Astrocyte (in vitro differentiated cells and primary cell): Measurements from ENCODE around the gene LDLRAD4. TPM values are rescaled to one million over a fixed set of nuclear protein-coding genes. Genes with fewer than 3 reads are reported as not detected.

ENCODE experiments used
- DNase-seq: peaks from one replicate; pipeline ENCODE4 v3.0.0-alpha.2; 2010; ENCODE audit warnings: low read depth
- FAIRE-seq: peaks from 2 replicates; lab custom pipeline; 2011; peaks lifted over from hg19 to GRCh38; lab: Jason Lieb, UNC
- H2AFZ ChIP-seq: 2 replicates; pipeline ENCODE4 v1.6.0; 2012; ENCODE audit warnings: low read depth, low read length, inconsistent platforms
- H3K27ac ChIP-seq: 2 replicates; pipeline ENCODE4 v1.5.1; 2011; ENCODE audit warnings: low read depth, low read length, inconsistent platforms
- H3K27me3 ChIP-seq: 2 replicates; pipeline ENCODE4 v1.6.0; 2011; ENCODE audit warnings: low read length, inconsistent platforms; ENCODE audit not compliant: insufficient read depth
- H3K36me3 ChIP-seq: 2 replicates; pipeline ENCODE4 v1.5.1; 2011; ENCODE audit warnings: low read length, inconsistent platforms; ENCODE audit not compliant: insufficient read depth
- H3K4me1 ChIP-seq: 2 replicates; pipeline ENCODE4 v1.5.1; 2011; ENCODE audit warnings: low read length, inconsistent platforms; ENCODE audit not compliant: insufficient read depth
- H3K4me2 ChIP-seq: 2 replicates; pipeline ENCODE4 v1.6.0; 2012; ENCODE audit warnings: low read length, inconsistent platforms
- H3K4me3 ChIP-seq: 2 replicates; pipeline ENCODE4 v1.5.1; 2011; ENCODE audit warnings: low read depth, mild to moderate bottlenecking, low read length, inconsistent platforms; ENCODE audit not compliant: insufficient read depth
- H3K79me2 ChIP-seq: 2 replicates; pipeline ENCODE4 v1.6.0; 2012; ENCODE audit warnings: mild to moderate bottlenecking, low read length, inconsistent platforms; ENCODE audit not compliant: insufficient read depth
- H3K9ac ChIP-seq: 2 replicates; pipeline ENCODE4 v1.6.0; 2012; ENCODE audit warnings: mild to moderate bottlenecking, low read length, inconsistent platforms
- H3K9me3 ChIP-seq: 2 replicates; pipeline ENCODE4 v1.5.1; 2012; ENCODE audit warnings: low read depth, mild to moderate bottlenecking, low read length, inconsistent platforms; ENCODE audit not compliant: insufficient read depth
- H4K20me1 ChIP-seq: 2 replicates; pipeline ENCODE4 v1.6.0; 2012; ENCODE audit warnings: low read length, inconsistent platforms; ENCODE audit not compliant: insufficient read depth
- H3K27ac Mint-ChIP-seq: one replicate; pipeline ENCODE4 v1.8.0; 2021; ENCODE audit warnings: mild to moderate bottlenecking, mixed read lengths; ENCODE audit not compliant: unreplicated experiment
- H3K27me3 Mint-ChIP-seq: one replicate; pipeline ENCODE4 v1.8.0; 2021; ENCODE audit warnings: low read depth, mixed read lengths; ENCODE audit not compliant: unreplicated experiment
- H3K36me3 Mint-ChIP-seq: one replicate; pipeline ENCODE4 v1.8.0; 2021; ENCODE audit warnings: low read depth, mixed read lengths; ENCODE audit not compliant: unreplicated experiment
- H3K4me1 Mint-ChIP-seq: one replicate; pipeline ENCODE4 v1.8.0; 2021; ENCODE audit warnings: low read depth, mixed read lengths; ENCODE audit not compliant: unreplicated experiment
- H3K4me3 Mint-ChIP-seq: one replicate; pipeline ENCODE4 v1.8.0; 2021; ENCODE audit warnings: mild to moderate bottlenecking, moderate library complexity, mixed read lengths; ENCODE audit not compliant: unreplicated experiment
- H3K9me3 Mint-ChIP-seq: one replicate; pipeline ENCODE4 v1.8.0; 2021; ENCODE audit warnings: mild to moderate bottlenecking, mixed read lengths; ENCODE audit not compliant: unreplicated experiment
- CTCF ChIP-seq: IDR thresholded peaks from 2 replicates; pipeline ENCODE4 v1.5.1; 2011; ENCODE audit warnings: low read depth, mild to moderate bottlenecking, inconsistent platforms, low read length, moderate library complexity; ENCODE audit not compliant: insufficient read depth
- EZH2 ChIP-seq: IDR thresholded peaks from 2 replicates; pipeline ENCODE4 v1.6.1; 2012; ENCODE audit warnings: mild to moderate bottlenecking, low read length, inconsistent platforms; ENCODE audit not compliant: insufficient read depth
- total RNA-seq: library from RNA; stranded (reverse); gene quantifications from 2 replicates; pipeline ENCODE4 v1.2.1, GENCODE V29; 2021

Gene LDLRAD4
- total RNA-seq, 1 donor from 2014 or later, result 26.0 TPM

- no peaks in the 10 kb centered on the region for H3K9me3 Mint-ChIP-seq
- H3K9me3 ChIP-seq, result no peaks in the 10 kb centered on the region
- H3K4me3 ChIP-seq, result no peak overlapping the region
- DNase-seq (no peak), FAIRE-seq (no peak)
- H3K4me1 ChIP-seq, result peaks cover 6% of the 10 kb centered on the region
- H3K27ac Mint-ChIP-seq, result no peak overlapping the region
- no peaks in the 10 kb centered on the region for H3K27me3 ChIP-seq
- no peak for TF ChIP-seq CTCF
- TF ChIP-seq EZH2, result no peak
- H3K36me3 Mint-ChIP-seq, result peaks cover 8% of the 10 kb centered on the region
- H3K4me2 ChIP-seq, result no peak overlapping the region
- H3K9ac ChIP-seq, result no peak overlapping the region
- no peak overlapping the region for H3K4me3 Mint-ChIP-seq
- H3K27ac ChIP-seq, result no peak overlapping the region
- no peak overlapping the region for H2AFZ ChIP-seq
- H3K4me1 Mint-ChIP-seq, result peaks cover 44% of the 10 kb centered on the region
- peaks cover 3% of the 10 kb centered on the region for H4K20me1 ChIP-seq
- H3K36me3 ChIP-seq, result no peaks in the 10 kb centered on the region
- no peaks in the 10 kb centered on the region for H3K27me3 Mint-ChIP-seq
- H3K79me2 ChIP-seq, result no peaks in the 10 kb centered on the region
These were observed 55.2 kb downstream of the LDLRAD4 start for GRCh38 chr18:13273800-13274199.

GRCh38 chr18:13275075-13275474, 56.5 kb downstream of the LDLRAD4 start:
- Histone ChIP-seq H3K79me2 (no peaks in the 10 kb centered on the region), H3K4me3 (no peak overlapping the region), H3K4me1 (no peaks in the 10 kb centered on the region), H3K27ac (no peak overlapping the region), H4K20me1 (peaks cover 3% of the 10 kb centered on the region), H2AFZ (no peak overlapping the region), H3K4me2 (no peak overlapping the region), H3K27me3 (no peaks in the 10 kb centered on the region), H3K36me3 (no peaks in the 10 kb centered on the region), H3K9ac (no peak overlapping the region), H3K9me3 (no peaks in the 10 kb centered on the region)
- Mint-ChIP-seq H3K36me3 (peaks cover 8% of the 10 kb centered on the region), H3K4me1 (peaks cover 43% of the 10 kb centered on the region), H3K4me3 (no peak overlapping the region), H3K27me3 (no peaks in the 10 kb centered on the region), H3K27ac (no peak overlapping the region), H3K9me3 (no peaks in the 10 kb centered on the region)
- DNase-seq, result no peak
- FAIRE-seq, result no peak
- no peak for TF ChIP-seq CTCF
- no peak for TF ChIP-seq EZH2
